H54 (cell line): ENCODE results near the gene ARHGAP42.

ENCODE experiments used
- DNase-seq: peaks from one replicate; pipeline ENCODE4 v3.0.0; 2011; ENCODE audit warnings: low spot score, mixed read lengths; ENCODE audit not compliant: insufficient read length
- FAIRE-seq: peaks from 3 replicates; lab custom pipeline; 2011; peaks lifted over from hg19 to GRCh38; lab: Jason Lieb, UNC
- POLR2A ChIP-seq: IDR thresholded peaks from 2 replicates; pipeline ENCODE4 v1.6.1; 2011; ENCODE audit warnings: low read depth, mild to moderate bottlenecking, low read length

Gene ARHGAP42

DNA sequence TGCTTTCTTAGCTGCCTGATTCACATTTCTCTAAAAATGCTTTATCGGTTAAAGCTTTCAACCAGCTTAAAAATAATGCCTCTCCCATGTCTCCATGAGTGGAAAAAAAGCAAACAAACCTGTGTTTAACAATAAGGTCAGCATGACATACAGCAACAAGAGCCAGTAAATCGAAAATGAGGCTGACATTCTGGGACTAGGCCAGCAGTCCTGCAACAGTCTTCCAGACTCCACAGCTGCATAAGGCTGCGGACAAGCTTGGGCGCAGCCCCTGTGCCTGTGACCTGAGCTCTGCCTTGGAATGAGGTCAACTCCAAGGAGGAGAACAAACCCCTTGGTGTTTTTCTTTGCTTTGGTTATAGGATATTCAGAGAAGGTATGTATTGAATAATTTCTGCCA, 347.0 kb downstream of the ARHGAP42 start:
- TF ChIP-seq POLR2A, result no peak
- FAIRE-seq (no peak), DNase-seq (no peak)

DNA sequence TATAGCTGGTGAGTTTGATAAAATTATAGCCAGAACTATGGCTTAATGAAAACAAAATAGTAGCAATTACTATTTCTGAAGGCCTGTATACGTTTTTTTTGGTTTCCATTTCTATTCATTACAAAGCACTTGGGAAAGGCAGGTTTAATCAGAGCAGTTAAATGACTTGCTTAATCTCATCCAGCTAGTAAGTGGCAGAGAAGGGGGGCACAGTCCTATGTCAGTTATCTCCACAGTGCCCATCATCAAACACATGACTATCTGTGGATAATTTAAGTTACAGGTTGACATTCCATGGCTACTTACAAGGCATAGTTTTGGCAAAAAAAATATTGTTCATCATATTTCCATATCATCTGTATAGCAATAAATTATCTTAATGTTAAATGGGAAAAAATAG, 348.8 kb downstream of the ARHGAP42 start:
- TF ChIP-seq POLR2A, result no peak
- FAIRE-seq, result no peak
- DNase-seq, result no peak
